Gastrocnemius medialis (tissue), 4 donors: ENCODE measurements around the gene DBH. TPM values are rescaled to one million over a fixed set of nuclear protein-coding genes. Genes with fewer than 3 reads are reported as not detected.

Experiments
- ATAC-seq, 2 donors: fragments of 150-250 bp; one replicate each; pipeline ENCODE4 v1.9.1; 2016
- DNase-seq, 2 donors: peaks; one replicate each; pipeline ENCODE4 v3.0.0-alpha.2; 2019
- H3K27ac ChIP-seq, 4 donors: fragments of 200-600 bp; sonication (generic); 1 replicate in 1 of 4; 2 replicates in 3 of 4; pipeline ENCODE4 v1.5.1; 2016 to 2018; ENCODE audit warnings: mild to moderate bottlenecking in 2 of 4, moderate library complexity in 1 of 4
- H3K27me3 ChIP-seq, 3 donors: fragments of 200-600 bp; sonication (generic) in 2 of 3; 1 replicate in 1 of 3; 2 replicates in 2 of 3; pipeline versions ENCODE4 v1.5.1 to v1.6.0; 2016 to 2019; ENCODE audit warnings: mild to moderate bottlenecking in 1 of 3, moderate library complexity in 1 of 3
- H3K36me3 ChIP-seq, 2 donors: fragments of 200-600 bp; sonication (generic) in 1 of 2; one replicate each; pipeline ENCODE4 v1.5.1; 2017 to 2018
- H3K4me1 ChIP-seq, 2 donors: fragments of 200-600 bp; sonication (generic) in 1 of 2; one replicate each; pipeline ENCODE4 v1.5.1; 2016 to 2017; ENCODE audit warnings: mild to moderate bottlenecking in 2 of 2
- H3K4me3 ChIP-seq, 4 donors: fragments of 200-600 bp; sonication (generic) in 3 of 4; 1 replicate in 1 of 4; 2 replicates in 3 of 4; pipeline ENCODE4 v1.5.1; 2016 to 2019; ENCODE audit warnings: mild to moderate bottlenecking in 2 of 4
- H3K9me3 ChIP-seq, 3 donors: fragments of 200-600 bp; sonication (generic) in 2 of 3; 1 replicate in 1 of 3; 2 replicates in 2 of 3; pipeline ENCODE4 v1.5.1; 2016 to 2019
- POLR2A ChIP-seq, 2 donors: fragments of 450-650 bp; IDR thresholded peaks; one replicate each; pipeline ENCODE4 v1.6.1; 2017; ENCODE audit warnings: antibody characterized with exemption in 2 of 2, mild to moderate bottlenecking in 2 of 2, moderate library complexity in 2 of 2
- in situ Hi-C, 4 donors: fragments of 200-750 bp; cut with MboI; loops; one replicate each; pipeline versions ENCODE4 v1.15.0 to v1.8.0; 2017; ENCODE audit warnings: low sequenced_read_pairs in 4 of 4
- intact Hi-C: fragments of 100-400 bp; cut with DNase I; formaldehyde crosslinking; loops from one replicate; pipeline ENCODE4 v1.15.1; 2023; ENCODE audit warnings: low total_unique reads
- total RNA-seq, 4 donors: library from RNA; depleted of rRNA; stranded (reverse); fragments of >200 nt; gene quantifications; one replicate each; pipeline versions ENCODE4 v1.1.0 to v1.2.3, GENCODE V29; 2016
- TF ChIP-seq, protein P1 (sequence below), 5 experiments: fragments of 450-650 bp in 3 of 5; fragments of 200-600 bp in 2 of 5; sonication (generic) in 2 of 5; IDR thresholded peaks in 4 of 5; conservative IDR thresholded peaks in 1 of 5; 1 replicate in 4 of 5; 2 replicates in 1 of 5; pipeline ENCODE4 v1.5.1; 2016 to 2019; ENCODE audit warnings: antibody characterized with exemption in 5 of 5, mild to moderate bottlenecking in 3 of 5, moderate library complexity in 3 of 5

The DBH gene
- total RNA-seq, 4 donors from 2014 or later, result not detected

DNA sequence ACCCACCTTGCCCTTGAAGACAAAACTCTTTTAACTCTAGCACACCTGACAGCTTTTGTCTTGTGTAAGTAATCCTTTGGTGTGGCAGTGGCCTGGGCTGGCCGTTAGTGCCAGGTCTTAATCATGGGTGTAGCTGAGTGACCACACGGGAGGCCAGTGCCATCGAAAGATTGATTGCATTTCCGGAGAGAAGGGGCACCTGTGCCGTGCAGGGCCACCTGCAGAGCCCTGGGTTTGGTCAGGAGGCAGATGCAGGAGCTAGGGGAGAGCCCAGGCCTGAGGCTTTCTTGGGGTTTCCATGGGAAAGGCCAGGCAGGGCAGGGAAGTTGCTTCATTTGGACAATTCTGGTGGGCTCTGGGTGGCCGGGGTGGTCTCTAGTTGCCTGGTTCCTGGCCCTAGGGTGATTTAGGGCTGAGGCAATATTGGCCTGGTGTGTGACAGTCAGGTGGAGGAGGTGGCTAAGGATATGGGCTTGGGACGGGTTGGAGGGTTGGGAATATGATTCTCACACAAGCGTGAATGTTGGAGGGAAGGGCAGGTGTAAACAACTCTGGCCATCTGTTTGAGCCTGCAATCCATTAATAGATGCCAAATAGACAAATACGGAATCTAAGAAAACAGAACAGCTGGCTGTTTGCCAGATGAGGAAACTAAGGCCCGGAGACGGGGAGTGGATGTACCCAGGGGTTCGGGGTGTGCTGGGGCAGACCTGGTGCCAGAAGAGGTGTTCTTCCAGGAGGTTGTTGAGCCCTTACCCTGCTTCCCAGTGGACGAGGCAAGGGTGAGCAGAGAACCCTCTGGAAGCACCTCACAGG is 4.6 kb downstream of the DBH start:
- Histone ChIP-seq H3K4me3 (no peak overlapping the region), H3K4me1 (no peaks in the 10 kb centered on the region), H3K36me3 (no peaks in the 10 kb centered on the region), H3K27me3 (peaks cover 0 to 2% (median 0%) of the 10 kb centered on the region in 3 donors), H3K9me3 (no peaks in the 10 kb centered on the region), H3K27ac (no peak overlapping the region)
- no peak for DNase-seq
- in situ Hi-C loops, result no loop called here
- ATAC-seq, result no peak
- intact Hi-C loops, result no loop called here
- no peak for TF ChIP-seq POLR2A (IDR thresholded peaks at IDR 0.05)
- TF ChIP-seq, protein P1, sequence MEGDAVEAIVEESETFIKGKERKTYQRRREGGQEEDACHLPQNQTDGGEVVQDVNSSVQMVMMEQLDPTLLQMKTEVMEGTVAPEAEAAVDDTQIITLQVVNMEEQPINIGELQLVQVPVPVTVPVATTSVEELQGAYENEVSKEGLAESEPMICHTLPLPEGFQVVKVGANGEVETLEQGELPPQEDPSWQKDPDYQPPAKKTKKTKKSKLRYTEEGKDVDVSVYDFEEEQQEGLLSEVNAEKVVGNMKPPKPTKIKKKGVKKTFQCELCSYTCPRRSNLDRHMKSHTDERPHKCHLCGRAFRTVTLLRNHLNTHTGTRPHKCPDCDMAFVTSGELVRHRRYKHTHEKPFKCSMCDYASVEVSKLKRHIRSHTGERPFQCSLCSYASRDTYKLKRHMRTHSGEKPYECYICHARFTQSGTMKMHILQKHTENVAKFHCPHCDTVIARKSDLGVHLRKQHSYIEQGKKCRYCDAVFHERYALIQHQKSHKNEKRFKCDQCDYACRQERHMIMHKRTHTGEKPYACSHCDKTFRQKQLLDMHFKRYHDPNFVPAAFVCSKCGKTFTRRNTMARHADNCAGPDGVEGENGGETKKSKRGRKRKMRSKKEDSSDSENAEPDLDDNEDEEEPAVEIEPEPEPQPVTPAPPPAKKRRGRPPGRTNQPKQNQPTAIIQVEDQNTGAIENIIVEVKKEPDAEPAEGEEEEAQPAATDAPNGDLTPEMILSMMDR (IDR thresholded peaks at IDR 0.05 in 4 of 5, conservative IDR thresholded peaks at IDR 0.05 in 1 of 5), result no peak

DNA sequence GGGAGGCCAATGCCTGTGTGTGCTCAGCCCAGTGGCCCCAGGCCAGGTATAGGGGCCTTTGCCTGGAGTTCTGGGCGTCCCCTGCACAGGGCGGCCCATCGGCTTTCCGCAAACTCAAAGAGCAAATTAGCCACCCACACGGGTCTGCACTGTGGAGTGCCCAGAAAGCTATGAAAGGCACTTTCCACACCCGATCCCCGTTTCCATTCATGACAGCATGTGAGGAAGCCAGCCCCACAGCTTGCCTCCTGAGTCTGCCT is 5.2 kb downstream of the DBH start:
- intact Hi-C loops, result no loop called here
- Histone ChIP-seq H3K9me3 (no peaks in the 10 kb centered on the region), H3K4me1 (no peaks in the 10 kb centered on the region), H3K27me3 (peaks cover 0 to 2% (median 0%) of the 10 kb centered on the region in 3 donors), H3K27ac (no peak overlapping the region), H3K36me3 (no peaks in the 10 kb centered on the region), H3K4me3 (no peak overlapping the region)
- in situ Hi-C loops, result no loop called here
- TF ChIP-seq, protein P1 (IDR thresholded peaks at IDR 0.05 in 4 of 5, conservative IDR thresholded peaks at IDR 0.05 in 1 of 5), result no peak
- TF ChIP-seq POLR2A (IDR thresholded peaks at IDR 0.05), result no peak
- ATAC-seq (no peak), DNase-seq (no peak)

DNA sequence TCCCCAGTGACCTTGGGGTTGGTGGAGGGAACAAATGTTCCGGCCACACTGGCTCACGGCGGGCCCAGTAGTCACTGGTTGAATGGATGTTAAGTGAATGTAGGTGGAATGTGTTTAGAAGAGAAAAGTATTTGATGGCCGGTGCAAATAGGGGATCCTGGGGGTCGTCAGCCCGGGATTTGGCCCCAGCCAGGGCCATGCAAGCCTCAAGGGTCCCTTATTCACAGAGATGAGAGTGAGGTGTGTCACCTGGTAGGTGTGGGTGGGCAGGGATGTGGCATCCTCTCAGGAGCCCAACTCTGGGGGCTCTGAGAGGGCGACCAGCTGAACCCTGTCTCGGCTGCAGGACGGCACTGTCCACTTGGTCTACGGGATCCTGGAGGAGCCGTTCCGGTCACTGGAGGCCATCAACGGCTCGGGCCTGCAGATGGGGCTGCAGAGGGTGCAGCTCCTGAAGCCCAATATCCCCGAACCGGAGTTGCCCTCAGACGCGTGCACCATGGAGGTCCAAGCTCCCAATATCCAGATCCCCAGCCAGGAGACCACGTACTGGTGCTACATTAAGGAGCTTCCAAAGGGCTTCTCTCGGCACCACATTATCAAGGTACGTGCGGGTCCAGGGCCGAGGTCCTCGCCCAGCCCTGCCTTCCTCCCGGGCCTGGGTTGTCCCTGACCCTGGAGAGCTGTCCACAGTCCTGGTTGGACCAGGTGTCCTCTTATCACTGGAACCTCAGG is 5.9 kb downstream of the DBH start:
- peaks cover 0 to 2% (median 0%) of the 10 kb centered on the region in 3 donors for H3K27me3 ChIP-seq
- DNase-seq, result no peak

DNA sequence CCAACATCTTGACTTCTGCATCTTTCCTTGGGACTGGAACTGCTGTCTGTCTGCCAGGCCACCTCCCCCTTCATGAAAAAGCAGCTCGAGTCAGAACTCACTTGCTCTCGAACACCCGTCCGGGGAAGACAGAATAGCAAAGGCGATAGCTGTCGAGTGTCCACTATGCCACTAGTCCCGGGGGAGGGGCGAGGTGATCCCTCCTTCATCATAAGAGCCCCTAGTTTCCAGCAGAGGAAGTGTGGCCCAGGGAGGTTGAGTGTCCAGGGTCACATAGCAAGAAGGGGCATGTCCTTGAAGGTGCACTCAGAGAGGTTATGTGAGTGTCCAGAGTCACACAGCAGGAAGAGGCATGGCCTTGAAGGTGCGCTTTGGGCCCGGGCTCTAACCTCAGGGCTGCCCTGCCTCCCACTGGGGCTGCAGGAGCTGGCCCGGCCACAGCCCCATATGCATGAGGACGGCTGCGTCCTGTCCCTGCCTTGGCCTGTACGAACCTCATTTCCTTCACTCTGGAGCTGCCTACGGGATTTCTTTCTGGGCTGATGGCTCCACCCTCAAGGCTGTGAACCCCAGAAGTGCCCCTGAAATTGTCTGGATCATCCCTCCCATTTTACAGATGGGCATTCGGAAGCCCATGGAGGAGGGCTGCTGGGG is 6.7 kb downstream of the DBH start:
- in situ Hi-C loops (no loop called here), intact Hi-C loops (no loop called here)
- H3K27ac ChIP-seq, result no peak overlapping the region
- no peak overlapping the region for H3K4me3 ChIP-seq
- TF ChIP-seq, protein P1 (IDR thresholded peaks at IDR 0.05 in 4 of 5, conservative IDR thresholded peaks at IDR 0.05 in 1 of 5), result no peak
- TF ChIP-seq POLR2A (IDR thresholded peaks at IDR 0.05), result no peak
- H3K27me3 ChIP-seq, result peaks cover 0 to 2% (median 2%) of the 10 kb centered on the region in 3 donors
- no peaks in the 10 kb centered on the region for H3K9me3 ChIP-seq
- DNase-seq, result no peak
- no peaks in the 10 kb centered on the region for H3K36me3 ChIP-seq
- no peaks in the 10 kb centered on the region for H3K4me1 ChIP-seq
- ATAC-seq, result no peak

More for the DNA sequence above, 5.9 kb downstream of the DBH start:
- Histone ChIP-seq H3K9me3 (no peaks in the 10 kb centered on the region), H3K36me3 (no peaks in the 10 kb centered on the region), H3K27ac (no peak overlapping the region), H3K4me3 (no peak overlapping the region), H3K4me1 (no peaks in the 10 kb centered on the region)
- TF ChIP-seq, protein P1 (IDR thresholded peaks at IDR 0.05 in 4 of 5, conservative IDR thresholded peaks at IDR 0.05 in 1 of 5), result no peak
- TF ChIP-seq POLR2A (IDR thresholded peaks at IDR 0.05), result no peak
- intact Hi-C loops (no loop called here), in situ Hi-C loops (no loop called here)
- no peak for ATAC-seq
